ENCODE results near the gene RTRAF. TPM values are rescaled to one million over a fixed set of nuclear protein-coding genes. Genes with fewer than 3 reads are reported as not detected.

Gene RTRAF
- total and polyA plus RNA-seq, 2 donors (not counting 3 experiments of a cell fraction or from before 2014, with no cell fraction given) = 64.0 to 237 TPM

- no peaks in the 10 kb centered on the region for H3K27me3 ChIP-seq (ENCODE audit: control insufficient read depth in 2 of 2, insufficient read depth in 2 of 2, low read length in 2 of 2)
- H3K9ac ChIP-seq (replicated peaks; ENCODE audit: extremely low read depth, insufficient read depth, low read length) = no peak overlapping the region
- intact Hi-C loops (cut with micrococcal nuclease) (no loop called here), dilution Hi-C loops (cut with MboI; ENCODE audit: extremely low pct_ligation_motif_present, low sequenced_read_pairs) (no loop called here)
- ChIA-PET POLR2A (no interaction called here), CTCF (interaction anchor here (0.7 kb wide), 1 partner anchor 543 kb away, joined by 3 read pairs; no protein-coding TSS in a partner anchor)
- H3K4me1 ChIP-seq (ENCODE audit: control insufficient read depth, extremely low read depth, insufficient read depth, low read length) = peaks cover 10% of the 10 kb centered on the region
- FAIRE-seq (no peak), DNase-seq (ENCODE audit: low read depth, low spot score) (no peak)
- no peak overlapping the region for H3K4me3 ChIP-seq (replicated peaks in 1 of 3; ENCODE audit: insufficient read depth in 1 of 3, low read depth in 1 of 3, low read length in 3 of 3)
- no peaks in the 10 kb centered on the region for H3K9me3 ChIP-seq (replicated peaks; ENCODE audit: control insufficient read depth, insufficient read depth, low read length)
- no peak overlapping the region for H3K27ac ChIP-seq (ENCODE audit: insufficient read depth, low read depth, low read length)
- no peaks in the 10 kb centered on the region for H4K20me1 ChIP-seq (replicated peaks; ENCODE audit: control insufficient read depth, extremely low read depth, insufficient read depth, low read length)
- no TSS peak for BruUV-seq (replicated peaks)
- H3K4me2 ChIP-seq (ENCODE audit: insufficient read depth, low read length) = no peak overlapping the region
- H3K36me3 ChIP-seq (ENCODE audit: control insufficient read depth in 2 of 2, extremely low read depth in 1 of 2, insufficient read depth in 2 of 2, low read length in 2 of 2) = no peaks in the 10 kb centered on the region
- TF ChIP-seq MYC (IDR thresholded peaks at IDR 0.05; ENCODE audit: low read depth, low read length) = no peak
- no peak for TF ChIP-seq EZH2 (IDR thresholded peaks at IDR 0.05; ENCODE audit: borderline replicate concordance, low read depth, low read length, severe bottlenecking)
- TF ChIP-seq MAX (IDR thresholded peaks at IDR 0.05; ENCODE audit: insufficient read depth, insufficient read length) = no peak
- TF ChIP-seq POLR2A (IDR thresholded peaks at IDR 0.05; ENCODE audit: low read depth, low read length) = no peak
- no peak for TF ChIP-seq GATA2 (IDR thresholded peaks at IDR 0.05; ENCODE audit: insufficient read depth, insufficient read length, low read depth, low read length)
- TF ChIP-seq CTCF (IDR thresholded peaks at IDR 0.05; ENCODE audit: extremely low read depth in 1 of 2, insufficient read depth in 1 of 2, low read depth in 1 of 2, low read length in 2 of 2) = no peak
- no peak for TF ChIP-seq POLR2AphosphoS5 (IDR thresholded peaks at IDR 0.05; ENCODE audit: insufficient read depth, low read depth, low read length)
- TF ChIP-seq FOS (IDR thresholded peaks at IDR 0.05; ENCODE audit: borderline replicate concordance, insufficient read depth, low read length) = no peak
- no peak for TF ChIP-seq JUN (IDR thresholded peaks at IDR 0.05; ENCODE audit: borderline replicate concordance, insufficient read depth, insufficient read length, low read depth)
- no peaks in the 10 kb centered on the region for H3K79me2 ChIP-seq (ENCODE audit: control insufficient read depth, insufficient read depth, low read length)
- no peaks in the 10 kb centered on the region for H3K9me1 ChIP-seq (replicated peaks; ENCODE audit: control insufficient read depth, extremely low read depth, insufficient read depth, low read length)
- H2AFZ ChIP-seq (ENCODE audit: low read depth, low read length) = no peak overlapping the region
Measured at GRCh38 chr14:52049271-52049670, 59.9 kb downstream of the RTRAF start.

Data from endothelial cell of umbilical vein (primary cell).